GM04504 (cell line): Measurements from ENCODE around the gene SPEM3.

Experiments used
- DNase-seq: peaks from one replicate; pipeline ENCODE4 v3.0.0-alpha.2; 2012; ENCODE audit warnings: low read depth

The SPEM3 gene

GRCh38 chr17:7421186-7421585 is 7.5 kb upstream of the SPEM3 start:
- DNase-seq = no peak

GRCh38 chr17:7423679-7424078 is 5.0 kb upstream of the SPEM3 start:
- no peak for DNase-seq

GRCh38 chr17:7425316-7425715 is 3.3 kb upstream of the SPEM3 start, which contains the start of gene SPEM2:
SPEM2 (plus strand) TSS chr17:7425616; CDS start chr17:7425689, 73 bp downstream.
- DNase-seq = no peak

- DNase-seq = no peak
Measured at GRCh38 chr17:7425756-7426155, 2.9 kb upstream of the SPEM3 start.

- no peak for DNase-seq
Measured at GRCh38 chr17:7426203-7426863, 2.3 kb upstream of the SPEM3 start.

GRCh38 chr17:7426896-7427489 is 1.7 kb upstream of the SPEM3 start:
- DNase-seq = no peak

GRCh38 chr17:7427549-7427948 is 1.1 kb upstream of the SPEM3 start:
- no peak for DNase-seq

GRCh38 chr17:7429722-7430121 is 1.1 kb downstream of the SPEM3 start:
- DNase-seq = no peak

- DNase-seq = no peak
Measured at GRCh38 chr17:7431231-7431630, 2.6 kb downstream of the SPEM3 start.

GRCh38 chr17:7432296-7432695 is 3.6 kb downstream of the SPEM3 start:
- DNase-seq = no peak

- no peak for DNase-seq
Measured at GRCh38 chr17:7435676-7436555, 7.3 kb downstream of the SPEM3 start.

GRCh38 chr17:7436556-7437368 is 8.1 kb downstream of the SPEM3 start:
- DNase-seq = no peak

GRCh38 chr17:7437369-7437863 is 8.8 kb downstream of the SPEM3 start:
- no peak for DNase-seq

GRCh38 chr17:7437950-7438614 is 9.4 kb downstream of the SPEM3 start:
- no peak for DNase-seq

GRCh38 chr17:7438656-7439460 is 10.2 kb downstream of the SPEM3 start:
- DNase-seq = no peak

GRCh38 chr17:7439462-7440112 is 10.9 kb downstream of the SPEM3 start, which contains the start of gene FGF11:
FGF11 (plus strand) TSS chr17:7439512; CDS start chr17:7439621, 109 bp downstream.
- DNase-seq = no peak

- DNase-seq = no peak
Measured at GRCh38 chr17:7440113-7440833, 11.6 kb downstream of the SPEM3 start.

- DNase-seq = no peak
Measured at GRCh38 chr17:7440834-7441195, 12.2 kb downstream of the SPEM3 start.

GRCh38 chr17:7441266-7441665 is 12.6 kb downstream of the SPEM3 start:
- no peak for DNase-seq
